HCT116 (cell line): Measurements from ENCODE around the gene UNKL. TPM values are rescaled to one million over a fixed set of nuclear protein-coding genes. Genes with fewer than 3 reads are reported as not detected.

ENCODE experiments used
- ATAC-seq: fragments of 200-7000 bp; cut with Tn5 transposase; 2 replicates; pipeline ENCODE4 v1.9.1; 2020; ENCODE audit warnings: mild to moderate bottlenecking, moderate library complexity
- BruUV-seq: library from RNA; stranded (reverse); fragments of 400-500 nt; replicated peaks from 2 replicates; lab custom pipeline; 2021; lab: Mats Ljungman, UMichigan
- CTCF ChIA-PET: fragments of 300-600 bp; sonication (Branson Sonifier 250); formaldehyde crosslinking; loops from one replicate; lab custom pipeline; 2021; ENCODE audit warnings: antibody characterized with exemption; lab: Charles Lee
- POLR2A ChIA-PET: fragments of 300-600, 350-600 bp; sonication (Branson Sonifier 250); formaldehyde crosslinking; loops from one replicate; lab custom pipeline; 2021; ENCODE audit warnings: antibody characterized with exemption; lab: Charles Lee
- RAD21 ChIA-PET, 2 experiments: fragments of 300-600 bp; sonication (Branson Sonifier 250); formaldehyde crosslinking; loops; one replicate each; lab custom pipeline; 2023; ENCODE audit warnings: low total read pairs in 2 of 2; ENCODE audit not compliant: uncharacterized antibody in 2 of 2, unreplicated experiment in 2 of 2, low non-redundant PET in 1 of 2; lab: Charles Lee
- DNase-seq: peaks from one replicate; pipeline ENCODE4 v3.0.0-alpha.2; 2010; ENCODE audit warnings: low read depth, low spot score
- H2AFZ ChIP-seq: fragments of 200-600 bp; shearing (Covaris generic), sonication (generic); 2 replicates; pipeline ENCODE4 v1.6.1; 2017; ENCODE audit warnings: low read depth, mixed run types, mixed read lengths, antibody characterized with exemption, low read length; ENCODE audit not compliant: poor library complexity, severe bottlenecking
- H3K27ac ChIP-seq: 2 replicates; pipeline ENCODE4 v1.5.1; 2012; ENCODE audit warnings: low read depth, low read length
- H3K27me3 ChIP-seq: fragments of 200-600 bp; sonication (generic); 2 replicates; pipeline ENCODE4 v1.6.1; 2016; ENCODE audit warnings: mixed run types, low read length, mixed read lengths; ENCODE audit not compliant: insufficient read depth
- H3K36me3 ChIP-seq, 2 experiments: fragments of 200-500 bp in 1 of 2; fragments of 200-600 bp in 1 of 2; sonication (Bioruptor generic) in 1 of 2; sonication (generic) in 1 of 2; 2 replicates each; pipeline versions ENCODE4 v1.5.1 to v1.6.1; 2014 to 2016; ENCODE audit warnings: low read length in 2 of 2, inconsistent platforms in 1 of 2, mixed read lengths in 1 of 2, mixed run types in 1 of 2; ENCODE audit not compliant: insufficient read depth in 2 of 2, control insufficient read depth in 1 of 2
- H3K4me1 ChIP-seq, 2 experiments: fragments of 200-600 bp in 1 of 2; sonication (generic) in 1 of 2; 2 replicates each; pipeline versions ENCODE4 v1.5.1 to v1.6.1; 2012 to 2017; ENCODE audit warnings: low read length in 2 of 2, inconsistent platforms in 1 of 2, mild to moderate bottlenecking in 1 of 2, mixed read lengths in 1 of 2, mixed run types in 1 of 2, moderate library complexity in 1 of 2; ENCODE audit not compliant: insufficient read depth in 2 of 2, control insufficient read depth in 1 of 2
- H3K4me2 ChIP-seq: fragments of 200-600 bp; sonication (generic); 2 replicates; pipeline ENCODE4 v1.6.1; 2017; ENCODE audit warnings: mixed run types, low read length, mixed read lengths
- H3K4me3 ChIP-seq, 2 experiments: fragments of 200-600 bp in 1 of 2; sonication (generic) in 1 of 2; replicated peaks in 1 of 2; 2 replicates each; pipeline ENCODE4 v1.5.1; 2011 to 2016; ENCODE audit warnings: low read length in 2 of 2, control low read depth in 1 of 2, low read depth in 1 of 2, mild to moderate bottlenecking in 1 of 2, mixed read lengths in 1 of 2, mixed run types in 1 of 2
- H3K79me2 ChIP-seq: fragments of 200-600 bp; sonication (generic); 2 replicates; pipeline ENCODE4 v1.6.1; 2017; ENCODE audit warnings: mild to moderate bottlenecking, mixed run types, low read length, moderate library complexity, mixed read lengths; ENCODE audit not compliant: insufficient read depth
- H3K9ac ChIP-seq: fragments of 200-600 bp; sonication (generic); 2 replicates; pipeline ENCODE4 v1.6.1; 2016; ENCODE audit warnings: low read length, mixed read lengths
- H3K9me2 ChIP-seq: fragments of 200-600 bp; sonication (generic), shearing (Covaris generic); 2 replicates; pipeline ENCODE4 v1.6.1; 2017; ENCODE audit warnings: mixed run types, mild to moderate bottlenecking, moderate library complexity; ENCODE audit not compliant: insufficient read depth
- H3K9me3 ChIP-seq, 2 experiments: fragments of 200-500 bp in 1 of 2; fragments of 200-600 bp in 1 of 2; sonication (Bioruptor generic) in 1 of 2; sonication (generic) in 1 of 2; 2 replicates each; pipeline ENCODE4 v1.6.1; 2014 to 2017; ENCODE audit warnings: low read length in 2 of 2, mixed read lengths in 2 of 2, inconsistent platforms in 1 of 2, low read depth in 1 of 2, mild to moderate bottlenecking in 1 of 2, mixed run types in 1 of 2, moderate library complexity in 1 of 2; ENCODE audit not compliant: control insufficient read depth in 1 of 2, insufficient read depth in 1 of 2
- H4K20me1 ChIP-seq: fragments of 200-600 bp; sonication (generic), shearing (Covaris generic); 2 replicates; pipeline ENCODE4 v1.6.1; 2017; ENCODE audit warnings: mixed run types, mild to moderate bottlenecking, moderate library complexity; ENCODE audit not compliant: insufficient read depth
- ATF3 ChIP-seq: IDR thresholded peaks from 2 replicates; pipeline ENCODE4 v1.6.1; 2012
- CBX3 ChIP-seq: IDR thresholded peaks from 2 replicates; pipeline ENCODE4 v1.6.1; 2012; ENCODE audit warnings: low read depth
- CEBPB ChIP-seq: IDR thresholded peaks from 2 replicates; pipeline ENCODE4 v1.6.1; 2012; ENCODE audit warnings: low read depth
- EGR1 ChIP-seq: IDR thresholded peaks from 2 replicates; pipeline ENCODE4 v1.6.1; 2012; ENCODE audit warnings: low read depth
- ELF1 ChIP-seq: IDR thresholded peaks from 2 replicates; pipeline ENCODE4 v1.6.1; 2012; ENCODE audit warnings: low read depth, borderline replicate concordance
- EZH2 ChIP-seq: fragments of 200-600 bp; sonication (generic); IDR thresholded peaks from 2 replicates; pipeline ENCODE4 v1.6.1; 2017; ENCODE audit warnings: antibody characterized with exemption, mixed run types
- EZH2phosphoT487 ChIP-seq: fragments of 200-600 bp; IDR thresholded peaks from 2 replicates; pipeline ENCODE4 v1.6.1; 2018; ENCODE audit warnings: antibody characterized with exemption, borderline replicate concordance
- FOSL1 ChIP-seq: IDR thresholded peaks from 2 replicates; pipeline ENCODE4 v1.6.1; 2012; ENCODE audit warnings: low read depth
- JUND ChIP-seq: IDR thresholded peaks from 2 replicates; pipeline ENCODE4 v1.6.1; 2012
- MAX ChIP-seq: IDR thresholded peaks from 2 replicates; pipeline ENCODE4 v1.6.1; 2012
- POLR2A ChIP-seq: IDR thresholded peaks from 2 replicates; pipeline ENCODE4 v1.7.0; 2011; ENCODE audit warnings: borderline replicate concordance; ENCODE audit not compliant: insufficient read depth, insufficient read length; ENCODE audit errors: extremely low read depth
- POLR2AphosphoS5 ChIP-seq: IDR thresholded peaks from 2 replicates; pipeline ENCODE4 v1.6.1; 2011; ENCODE audit warnings: mild to moderate bottlenecking, low read depth, low read length, moderate library complexity
- RAD21 ChIP-seq: IDR thresholded peaks from 2 replicates; pipeline ENCODE4 v1.6.1; 2012; ENCODE audit warnings: low read depth, mild to moderate bottlenecking
- SIN3A ChIP-seq: IDR thresholded peaks from 2 replicates; pipeline ENCODE4 v1.6.1; 2012; ENCODE audit warnings: low read depth
- SRF ChIP-seq: IDR thresholded peaks from 2 replicates; pipeline ENCODE4 v1.6.1; 2012; ENCODE audit warnings: low read depth
- TCF7L2 ChIP-seq: IDR thresholded peaks from 2 replicates; pipeline ENCODE4 v1.7.0; 2011; ENCODE audit warnings: borderline replicate concordance, inconsistent platforms; ENCODE audit not compliant: insufficient read depth, insufficient read length; ENCODE audit errors: extremely low read depth
- YY1 ChIP-seq: IDR thresholded peaks from 2 replicates; pipeline ENCODE4 v1.6.1; 2011; ENCODE audit warnings: low read length, low read depth, moderate library complexity, mild to moderate bottlenecking; ENCODE audit not compliant: insufficient replicate concordance; ENCODE audit errors: extremely low read depth
- ZBTB33 ChIP-seq: IDR thresholded peaks from 2 replicates; pipeline ENCODE4 v1.6.1; 2011; ENCODE audit warnings: mild to moderate bottlenecking, low read length, moderate library complexity; ENCODE audit not compliant: insufficient replicate concordance; ENCODE audit errors: extremely low read depth
- ZFX ChIP-seq: fragments of 450-650 bp; IDR thresholded peaks from 2 replicates; pipeline ENCODE4 v1.6.1; 2017
- ZNF274 ChIP-seq: fragments of 200-500 bp; sonication (Bioruptor generic); IDR thresholded peaks from 2 replicates; pipeline ENCODE4 v1.6.1; 2014; ENCODE audit warnings: mild to moderate bottlenecking, low read depth, low read length, inconsistent platforms
- intact Hi-C: fragments of 100-400 bp; cut with micrococcal nuclease; formaldehyde crosslinking; loops from 2 replicates; pipeline ENCODE4 v1.10.0; 2022
- total RNA-seq: library from RNA; stranded (reverse); gene quantifications from one replicate; pipeline ENCODE4 v1.2.1, GENCODE V29; 2021; ENCODE audit not compliant: unreplicated experiment

The UNKL gene
- total RNA-seq, 1 experiment from 2014 or later: 24.9 TPM

- no peak for TF ChIP-seq JUND
- TF ChIP-seq ATF3: no peak
- TF ChIP-seq EZH2phosphoT487: no peak
- TF ChIP-seq MAX: no peak
- no peak for TF ChIP-seq ELF1
- no peak for TF ChIP-seq ZFX
- TF ChIP-seq SRF: no peak
Measured at GRCh38 chr16:1446296-1447080, 32.0 kb upstream of the UNKL start (continued).

- Histone ChIP-seq H3K9me2 (no peaks in the 10 kb centered on the region), H3K27ac (no peak overlapping the region), H3K4me2 (no peak overlapping the region), H3K27me3 (no peaks in the 10 kb centered on the region), H3K4me1 (no peaks in the 10 kb centered on the region), H3K36me3 (no peaks in the 10 kb centered on the region; a peak in 1 of 4 replicates), H2AFZ (no peak overlapping the region), H3K9ac (no peak overlapping the region), H3K9me3 (no peaks in the 10 kb centered on the region), H4K20me1 (no peaks in the 10 kb centered on the region), H3K4me3 (no peak overlapping the region), H3K79me2 (no peaks in the 10 kb centered on the region)
- CTCF ChIA-PET: no interaction called here
- DNase-seq: no peak
- RAD21 ChIA-PET: no interaction called here
- no TSS peak for BruUV-seq
- intact Hi-C loops: no loop called here
- POLR2A ChIA-PET: no interaction called here
- ATAC-seq: no peak
- TF ChIP-seq ZBTB33: no peak
- no peak for TF ChIP-seq CBX3
- no peak for TF ChIP-seq CEBPB
- TF ChIP-seq EGR1: no peak
- no peak for TF ChIP-seq POLR2AphosphoS5
- no peak for TF ChIP-seq POLR2A
- no peak for TF ChIP-seq EZH2phosphoT487
- no peak for TF ChIP-seq ZFX
- no peak for TF ChIP-seq JUND
- no peak for TF ChIP-seq SRF
- TF ChIP-seq ZNF274: no peak
- no peak for TF ChIP-seq ELF1
- no peak for TF ChIP-seq YY1
- no peak for TF ChIP-seq EZH2
- no peak for TF ChIP-seq SIN3A
- no peak for TF ChIP-seq RAD21
- TF ChIP-seq ATF3: no peak
- TF ChIP-seq TCF7L2: no peak
- no peak for TF ChIP-seq FOSL1
- TF ChIP-seq, all 23 proteins: peak for 0
Measured at GRCh38 chr16:1445518-1446203, 31.2 kb upstream of the UNKL start.
